Measurements from ENCODE around the gene RAB42. TPM values are rescaled to one million over a fixed set of nuclear protein-coding genes. Genes with fewer than 3 reads are reported as not detected.

Gene RAB42
- total RNA-seq, 3 donors from 2014 or later = 3.5 to 5.9 (median 3.8) TPM

- no peaks in the 10 kb centered on the region for H3K9me3 ChIP-seq
- no peak for DNase-seq
- TF ChIP-seq, protein P1, sequence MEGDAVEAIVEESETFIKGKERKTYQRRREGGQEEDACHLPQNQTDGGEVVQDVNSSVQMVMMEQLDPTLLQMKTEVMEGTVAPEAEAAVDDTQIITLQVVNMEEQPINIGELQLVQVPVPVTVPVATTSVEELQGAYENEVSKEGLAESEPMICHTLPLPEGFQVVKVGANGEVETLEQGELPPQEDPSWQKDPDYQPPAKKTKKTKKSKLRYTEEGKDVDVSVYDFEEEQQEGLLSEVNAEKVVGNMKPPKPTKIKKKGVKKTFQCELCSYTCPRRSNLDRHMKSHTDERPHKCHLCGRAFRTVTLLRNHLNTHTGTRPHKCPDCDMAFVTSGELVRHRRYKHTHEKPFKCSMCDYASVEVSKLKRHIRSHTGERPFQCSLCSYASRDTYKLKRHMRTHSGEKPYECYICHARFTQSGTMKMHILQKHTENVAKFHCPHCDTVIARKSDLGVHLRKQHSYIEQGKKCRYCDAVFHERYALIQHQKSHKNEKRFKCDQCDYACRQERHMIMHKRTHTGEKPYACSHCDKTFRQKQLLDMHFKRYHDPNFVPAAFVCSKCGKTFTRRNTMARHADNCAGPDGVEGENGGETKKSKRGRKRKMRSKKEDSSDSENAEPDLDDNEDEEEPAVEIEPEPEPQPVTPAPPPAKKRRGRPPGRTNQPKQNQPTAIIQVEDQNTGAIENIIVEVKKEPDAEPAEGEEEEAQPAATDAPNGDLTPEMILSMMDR (IDR thresholded peaks at IDR 0.05) = no peak
Measured at GRCh38 chr1:28604962-28605361, 12.9 kb downstream of the RAB42 start.

DNA sequence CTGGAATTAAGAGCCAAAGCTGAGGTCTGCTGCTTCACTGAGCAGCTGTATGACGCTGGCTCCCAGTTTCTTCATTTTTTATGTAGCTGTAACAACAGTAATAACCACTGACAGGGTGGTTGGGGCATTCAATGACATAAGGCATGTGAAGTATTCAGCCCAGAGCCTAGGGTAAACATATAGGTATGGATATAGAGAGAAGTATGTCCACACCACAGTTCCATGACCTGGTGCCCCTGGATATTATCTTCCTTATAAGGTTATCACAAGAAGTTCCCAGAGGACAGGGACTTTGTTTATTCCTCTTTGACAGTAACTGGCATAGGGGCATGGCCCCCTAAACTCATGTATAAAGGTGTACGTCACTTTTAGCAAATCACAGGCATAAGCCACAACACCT, 14.7 kb downstream of the RAB42 start:
- Histone ChIP-seq H3K9me3 (no peaks in the 10 kb centered on the region), H3K4me1 (ENCODE audit: low read depth) (no peaks in the 10 kb centered on the region), H3K36me3 (ENCODE audit: low read depth) (no peaks in the 10 kb centered on the region), H3K4me3 (no peak overlapping the region)
- intact Hi-C loops (cut with DNase I, micrococcal nuclease) = loop anchor here (10.0 kb wide), 2 partner anchors 82 to 92 kb away; no protein-coding TSS in a partner anchor
- ATAC-seq = no peak
- no peak for DNase-seq
- TF ChIP-seq, protein P1 (IDR thresholded peaks at IDR 0.05) = no peak

More at GRCh38 chr1:28604962-28605361, 12.9 kb downstream of the RAB42 start:
- no peak for ATAC-seq
- Histone ChIP-seq H3K36me3 (ENCODE audit: low read depth) (no peaks in the 10 kb centered on the region), H3K4me3 (no peak overlapping the region), H3K4me1 (ENCODE audit: low read depth) (no peaks in the 10 kb centered on the region)
- intact Hi-C loops (cut with DNase I, micrococcal nuclease) = loop anchor here (10.0 kb wide), 2 partner anchors 80 to 90 kb away; no protein-coding TSS in a partner anchor

GRCh38 chr1:28613175-28613574, 21.1 kb downstream of the RAB42 start:
- intact Hi-C loops (cut with DNase I, micrococcal nuclease) = loop anchor here in 1 of 2 donors (10.0 kb wide), 1 partner anchor 618 kb away; no protein-coding TSS in a partner anchor
- Histone ChIP-seq H3K4me1 (ENCODE audit: low read depth) (no peaks in the 10 kb centered on the region), H3K9me3 (no peaks in the 10 kb centered on the region), H3K4me3 (no peak overlapping the region), H3K36me3 (ENCODE audit: low read depth) (no peaks in the 10 kb centered on the region)
- TF ChIP-seq, protein P1 (IDR thresholded peaks at IDR 0.05) = no peak
- DNase-seq (no peak), ATAC-seq (no peak)

- H3K9me3 ChIP-seq = no peaks in the 10 kb centered on the region
- intact Hi-C loops (cut with DNase I, micrococcal nuclease) = no loop called here
- DNase-seq (no peak), ATAC-seq (no peak)
- no peaks in the 10 kb centered on the region for H3K4me1 ChIP-seq (ENCODE audit: low read depth)
- TF ChIP-seq, protein P1 (IDR thresholded peaks at IDR 0.05) = no peak
- no peak overlapping the region for H3K4me3 ChIP-seq
- no peaks in the 10 kb centered on the region for H3K36me3 ChIP-seq (ENCODE audit: low read depth)
Measured at GRCh38 chr1:28631713-28632112, 39.6 kb downstream of the RAB42 start.

DNA sequence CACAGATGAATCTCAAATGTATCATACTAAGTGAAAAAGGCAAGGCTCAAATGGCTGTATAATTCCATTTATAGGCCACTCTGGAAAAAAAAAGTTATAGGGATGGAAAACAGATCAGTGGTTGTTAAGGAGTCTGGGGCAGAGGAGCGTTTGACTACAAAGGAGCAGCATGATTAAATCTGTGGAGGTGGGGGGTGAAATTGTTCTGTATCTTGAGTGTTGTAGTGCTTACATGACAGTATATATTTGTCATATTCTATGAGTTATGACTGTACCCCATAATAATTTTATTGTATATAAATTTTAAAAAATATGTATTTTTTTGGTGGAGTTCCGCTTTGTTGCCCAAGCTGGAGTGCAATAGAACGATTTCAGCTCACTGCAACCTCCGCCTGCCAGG, 40.5 kb downstream of the RAB42 start:
- DNase-seq (no peak), ATAC-seq (no peak)
- no peaks in the 10 kb centered on the region for H3K9me3 ChIP-seq
- H3K4me3 ChIP-seq = no peak overlapping the region
- no peaks in the 10 kb centered on the region for H3K4me1 ChIP-seq (ENCODE audit: low read depth)
- TF ChIP-seq, protein P1 (IDR thresholded peaks at IDR 0.05) = no peak
- no peaks in the 10 kb centered on the region for H3K36me3 ChIP-seq (ENCODE audit: low read depth)
- intact Hi-C loops (cut with DNase I, micrococcal nuclease) = no loop called here

GRCh38 chr1:28640766-28641165, 48.7 kb downstream of the RAB42 start:
- intact Hi-C loops (cut with DNase I, micrococcal nuclease) = no loop called here
- no peak for ATAC-seq
- Histone ChIP-seq H3K4me3 (no peak overlapping the region), H3K36me3 (ENCODE audit: low read depth) (no peaks in the 10 kb centered on the region), H3K9me3 (no peaks in the 10 kb centered on the region), H3K4me1 (ENCODE audit: low read depth) (peaks cover 25% of the 10 kb centered on the region)
- no peak for DNase-seq
- TF ChIP-seq, protein P1 (IDR thresholded peaks at IDR 0.05) = no peak

Data from mucosa of descending colon (tissue), 3 donors.